ENCODE results near the gene CCZ1B.
"Not testable (repeated sequence)": the region's sequence is repeated elsewhere in the genome, so short reads cannot be mapped to it uniquely, and the experiment has no call there.

Gene CCZ1B

DNA sequence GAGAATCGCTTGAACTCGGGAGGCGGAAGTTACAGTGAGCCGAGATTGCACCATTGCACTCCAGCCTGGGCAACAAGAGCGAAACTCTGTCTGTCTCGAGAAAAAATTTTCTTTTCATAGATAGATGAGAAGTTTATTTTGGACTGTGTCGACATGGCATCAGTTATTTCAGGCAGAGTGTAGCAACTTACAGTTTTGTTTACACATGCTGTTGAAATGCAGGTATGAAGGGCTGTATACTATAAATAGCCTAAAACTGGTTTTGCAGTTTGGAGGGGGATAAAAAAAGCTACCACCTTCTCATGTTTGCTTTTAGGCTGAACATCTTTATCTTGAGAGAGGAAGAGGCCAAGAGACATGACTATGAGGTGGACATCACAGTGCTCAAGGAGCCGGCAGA, 28.0 kb downstream of the CCZ1B start:
- DNase-seq (ENCODE audit: low read depth); H3K4me3 ChIP-seq (ENCODE audit: low read depth, low read length): not testable (repeated sequence)

DNA sequence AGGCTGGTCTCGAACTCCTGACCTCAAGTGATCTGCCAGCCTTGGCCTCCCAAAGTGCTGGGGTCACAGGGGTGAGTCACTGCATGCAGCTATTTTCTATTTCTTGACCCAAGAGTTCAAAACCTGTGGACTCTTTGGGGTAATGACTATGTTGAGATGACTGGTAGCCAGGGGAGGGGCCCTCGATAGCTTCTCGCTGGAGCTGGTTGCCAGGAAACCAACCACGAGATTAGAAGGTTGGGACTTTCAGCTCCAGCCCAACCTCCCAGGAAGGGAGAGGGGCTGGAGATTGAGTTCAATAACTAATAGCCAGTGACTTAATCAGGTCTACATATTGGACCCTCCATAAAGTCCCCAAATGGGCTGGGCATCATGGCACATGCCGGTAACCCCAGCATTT, 28.9 kb downstream of the CCZ1B start:
- DNase-seq (ENCODE audit: low read depth) = not testable (repeated sequence)

GRCh38 chr7:6794276-6794675, 31.8 kb downstream of the CCZ1B start:
- not testable (repeated sequence) for DNase-seq (ENCODE audit: low read depth); H3K4me3 ChIP-seq (ENCODE audit: low read depth, low read length)

More for the DNA sequence above, 28.9 kb downstream of the CCZ1B start:
- H3K4me3 ChIP-seq (ENCODE audit: low read depth, low read length) = not testable (repeated sequence)

- not testable (repeated sequence) for H3K4me3 ChIP-seq (ENCODE audit: low read depth, low read length); DNase-seq (ENCODE audit: low read depth)
Measured at GRCh38 chr7:6792113-6792872, 33.8 kb downstream of the CCZ1B start.

GRCh38 chr7:6789353-6789752, 36.7 kb downstream of the CCZ1B start:
- H3K4me3 ChIP-seq (ENCODE audit: low read depth, low read length); DNase-seq (ENCODE audit: low read depth): not testable (repeated sequence)

DNA sequence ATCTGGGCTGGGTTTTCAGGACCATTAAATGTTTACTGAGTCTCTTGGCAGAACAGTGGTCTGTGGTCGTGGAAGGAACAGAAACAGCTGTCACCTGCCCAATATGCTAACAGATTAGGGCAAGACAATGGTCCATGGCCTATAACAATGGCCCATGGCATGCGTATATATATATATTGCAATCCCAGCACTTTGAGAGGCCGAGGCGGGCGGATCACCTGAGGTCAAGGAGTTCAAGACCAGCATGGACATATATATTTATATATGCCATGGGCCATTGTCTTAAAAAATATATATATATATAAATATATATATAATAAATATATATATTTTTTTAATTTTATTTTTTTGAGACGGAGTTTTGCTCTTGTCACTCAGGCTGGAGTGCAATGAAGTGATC, 44.5 kb downstream of the CCZ1B start:
- not testable (repeated sequence) for H3K4me3 ChIP-seq (ENCODE audit: low read depth, low read length); DNase-seq (ENCODE audit: low read depth)

- DNase-seq (ENCODE audit: low read depth); H3K4me3 ChIP-seq (ENCODE audit: low read depth, low read length): not testable (repeated sequence)
Measured at GRCh38 chr7:6761186-6761585, 64.9 kb downstream of the CCZ1B start.

GRCh38 chr7:6753964-6754363, 72.1 kb downstream of the CCZ1B start, which contains the start of gene RSPH10B2:
Gene RSPH10B2 (plus strand): TSS chr7:6754103. CDS start chr7:6757678, 3,575 bp downstream.
- DNase-seq (ENCODE audit: low read depth); H3K4me3 ChIP-seq (ENCODE audit: low read depth, low read length): not testable (repeated sequence)

- not testable (repeated sequence) for DNase-seq (ENCODE audit: low read depth); H3K4me3 ChIP-seq (ENCODE audit: low read depth, low read length)
Measured at GRCh38 chr7:6750173-6750572, 75.9 kb downstream of the CCZ1B start.

DNA sequence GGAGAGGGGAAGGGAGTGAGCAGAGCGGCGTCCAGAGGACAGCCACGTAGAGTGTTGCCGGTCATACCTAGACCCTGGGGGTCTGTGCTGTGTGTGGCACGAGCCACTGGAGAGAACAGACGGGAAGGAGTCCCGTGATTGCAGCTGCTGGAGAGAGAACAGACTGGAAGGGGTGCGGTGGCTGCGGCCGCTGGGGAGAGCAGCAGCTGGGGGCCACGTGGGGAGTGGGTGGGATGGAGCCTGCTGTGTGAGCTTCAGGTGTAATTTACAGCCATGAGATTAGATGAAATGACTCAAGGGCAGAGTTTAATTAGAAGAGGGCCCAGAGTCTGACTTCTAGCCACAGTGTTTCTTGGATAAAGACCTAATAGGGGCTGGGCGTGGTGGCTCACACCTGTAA, 76.7 kb downstream of the CCZ1B start:
- not testable (repeated sequence) for H3K4me3 ChIP-seq (ENCODE audit: low read depth, low read length); DNase-seq (ENCODE audit: low read depth)
